H1 (cell line): Measurements from ENCODE around the gene FBXO11. TPM values are rescaled to one million over a fixed set of nuclear protein-coding genes. Genes with fewer than 3 reads are reported as not detected.

Source experiments
- CTCF ChIA-PET: fragments of 300-600 bp; sonication (Branson Sonifier 250); formaldehyde crosslinking; loops from one replicate; lab custom pipeline; 2021; ENCODE audit not compliant: partially characterized antibody; lab: Charles Lee
- POLR2A ChIA-PET: fragments of 300-600 bp; sonication (Branson Sonifier 250); formaldehyde crosslinking; loops from one replicate; lab custom pipeline; 2021; ENCODE audit warnings: inconsistent platforms; ENCODE audit not compliant: partially characterized antibody; lab: Charles Lee
- DNase-seq, 2 experiments: peaks; one replicate each; pipeline versions ENCODE4 v3.0.0 to v3.0.0-alpha.2; 2010 to 2022; ENCODE audit warnings: low spot score in 2 of 2, low read depth in 1 of 2, mixed read lengths in 1 of 2
- FAIRE-seq: peaks from 2 replicates; lab custom pipeline; 2011; peaks lifted over from hg19 to GRCh38; lab: Jason Lieb, UNC
- H2AFZ ChIP-seq: 2 replicates; pipeline ENCODE4 v1.8.1; 2012; ENCODE audit warnings: low read length, inconsistent platforms
- H2AK5ac ChIP-seq: 2 replicates; pipeline ENCODE4 v1.6.1; 2013; ENCODE audit warnings: low read depth, low read length
- H2BK120ac ChIP-seq: replicated peaks from 2 replicates; pipeline ENCODE3; 2013; ENCODE audit warnings: low read depth, low read length, inconsistent platforms
- H2BK12ac ChIP-seq: 2 replicates; pipeline ENCODE4 v1.6.1; 2013; ENCODE audit warnings: low read depth, low read length
- H2BK15ac ChIP-seq: 2 replicates; pipeline ENCODE4 v1.6.1; 2013; ENCODE audit warnings: low read length
- H2BK20ac ChIP-seq: 2 replicates; pipeline ENCODE4 v1.6.1; 2013; ENCODE audit warnings: low read length
- H2BK5ac ChIP-seq: 2 replicates; pipeline ENCODE4 v1.6.1; 2013; ENCODE audit warnings: low read depth, low read length
- H3K14ac ChIP-seq: 2 replicates; pipeline ENCODE4 v1.6.1; 2013; ENCODE audit warnings: inconsistent platforms; ENCODE audit not compliant: insufficient read length
- H3K18ac ChIP-seq: 2 replicates; pipeline ENCODE4 v1.6.1; 2013; ENCODE audit warnings: low read length; ENCODE audit errors: extremely low read depth
- H3K23ac ChIP-seq: 2 replicates; pipeline ENCODE4 v1.6.1; 2013; ENCODE audit warnings: inconsistent platforms; ENCODE audit not compliant: insufficient read length
- H3K23me2 ChIP-seq: 2 replicates; pipeline ENCODE4 v1.6.1; 2013; ENCODE audit warnings: low read depth, low read length
- H3K27ac ChIP-seq: 2 replicates; pipeline ENCODE4 v1.6.1; 2011; ENCODE audit warnings: low read depth, low read length, inconsistent platforms
- H3K27me3 ChIP-seq, 4 experiments: replicated peaks in 1 of 4; 1 replicate in 1 of 4; 2 replicates in 3 of 4; pipeline versions ENCODE4 v1.6.1 to v1.8.1; 2011 to 2013; ENCODE audit warnings: low read length in 3 of 4, mild to moderate bottlenecking in 3 of 4, inconsistent platforms in 2 of 4, mixed read lengths in 2 of 4, moderate library complexity in 1 of 4; ENCODE audit not compliant: control insufficient read depth in 3 of 4, insufficient read depth in 3 of 4; ENCODE audit errors: extremely low read depth in 1 of 4
- H3K36me3 ChIP-seq, 4 experiments: 2 replicates each; pipeline versions ENCODE4 v1.6.1 to v1.8.1; 2011 to 2013; ENCODE audit warnings: mild to moderate bottlenecking in 4 of 4, low read length in 3 of 4, moderate library complexity in 2 of 4, control low read depth in 1 of 4, inconsistent platforms in 1 of 4; ENCODE audit not compliant: insufficient read depth in 4 of 4, control insufficient read depth in 2 of 4
- H3K4ac ChIP-seq: replicated peaks from 2 replicates; pipeline ENCODE3; 2013; ENCODE audit warnings: low read length, low read depth, mixed read lengths, inconsistent platforms; ENCODE audit not compliant: insufficient read length
- H3K4me1 ChIP-seq, 4 experiments: replicated peaks in 1 of 4; 1 replicate in 1 of 4; 2 replicates in 3 of 4; pipeline versions ENCODE4 v1.6.1 to v1.8.1; 2011 to 2013; ENCODE audit warnings: low read length in 3 of 4, inconsistent platforms in 2 of 4, mixed read lengths in 1 of 4; ENCODE audit not compliant: insufficient read depth in 4 of 4, control insufficient read depth in 3 of 4
- H3K4me2 ChIP-seq, 2 experiments: 2 replicates each; pipeline versions ENCODE4 v1.6.1 to v1.8.1; 2011 to 2013; ENCODE audit warnings: low read depth in 2 of 2, low read length in 2 of 2, control low read depth in 1 of 2, inconsistent platforms in 1 of 2, mild to moderate bottlenecking in 1 of 2; ENCODE audit not compliant: insufficient read depth in 1 of 2
- H3K4me3 ChIP-seq, 4 experiments: fragments of 200-600, 300-600 bp in 1 of 4; sonication (generic), shearing (Covaris generic), sonication (Bioruptor Twin) in 1 of 4; 2 replicates each; pipeline versions ENCODE4 v1.5.1 to v1.8.1; 2011 to 2016; ENCODE audit warnings: low read length in 4 of 4, low read depth in 3 of 4, control low read depth in 2 of 4, inconsistent platforms in 2 of 4, mild to moderate bottlenecking in 2 of 4, mixed read lengths in 1 of 4, moderate library complexity in 1 of 4; ENCODE audit not compliant: insufficient read depth in 2 of 4; ENCODE audit errors: extremely low read depth in 1 of 4
- H3K56ac ChIP-seq: replicated peaks from 2 replicates; pipeline ENCODE3; 2013; ENCODE audit warnings: low read depth, mild to moderate bottlenecking, mixed read lengths, low read length, inconsistent platforms; ENCODE audit not compliant: insufficient read length
- H3K79me1 ChIP-seq: 2 replicates; pipeline ENCODE4 v1.6.1; 2013; ENCODE audit warnings: low read depth, low read length, control low read depth
- H3K79me2 ChIP-seq, 2 experiments: 2 replicates each; pipeline versions ENCODE4 v1.6.1 to v1.8.1; 2012 to 2013; ENCODE audit warnings: low read length in 2 of 2, mild to moderate bottlenecking in 2 of 2, inconsistent platforms in 1 of 2; ENCODE audit not compliant: insufficient read depth in 2 of 2, control insufficient read depth in 1 of 2
- H3K9ac ChIP-seq, 4 experiments: replicated peaks in 1 of 4; 1 replicate in 1 of 4; 2 replicates in 3 of 4; pipeline versions ENCODE4 v1.6.1 to v1.8.1; 2011 to 2013; ENCODE audit warnings: low read depth in 3 of 4, low read length in 3 of 4, control low read depth in 2 of 4, mild to moderate bottlenecking in 2 of 4, moderate library complexity in 2 of 4, inconsistent platforms in 1 of 4; ENCODE audit errors: extremely low read depth in 1 of 4
- H3K9me3 ChIP-seq, 2 experiments: 2 replicates each; pipeline versions ENCODE4 v1.6.1 to v1.8.1; 2012 to 2013; ENCODE audit warnings: mild to moderate bottlenecking in 2 of 2, moderate library complexity in 2 of 2, control low read depth in 1 of 2, inconsistent platforms in 1 of 2, low read depth in 1 of 2, low read length in 1 of 2, mixed read lengths in 1 of 2; ENCODE audit not compliant: insufficient read depth in 2 of 2
- H4K20me1 ChIP-seq, 2 experiments: replicated peaks in 1 of 2; 2 replicates each; pipeline versions ENCODE3 to v1.8.1; 2011 to 2013; ENCODE audit warnings: inconsistent platforms in 2 of 2, low read length in 2 of 2, mild to moderate bottlenecking in 1 of 2; ENCODE audit not compliant: insufficient read depth in 2 of 2, control insufficient read depth in 1 of 2
- H4K5ac ChIP-seq: 2 replicates; pipeline ENCODE4 v1.6.1; 2013; ENCODE audit warnings: low read length, low read depth, mixed read lengths, inconsistent platforms; ENCODE audit not compliant: insufficient read length
- H4K8ac ChIP-seq: 2 replicates; pipeline ENCODE4 v1.8.0; 2013; ENCODE audit warnings: mild to moderate bottlenecking, moderate library complexity, low read length, inconsistent platforms; ENCODE audit not compliant: insufficient read depth; ENCODE audit errors: extremely low read depth
- H4K91ac ChIP-seq: replicated peaks from 2 replicates; pipeline ENCODE3; 2013; ENCODE audit warnings: low read length, mixed read lengths, inconsistent platforms; ENCODE audit not compliant: insufficient read length
- EP300 ChIP-seq, 2 experiments: IDR thresholded peaks; 1 replicate in 1 of 2; 2 replicates in 1 of 2; pipeline ENCODE4 v1.6.1; 2011 to 2012; ENCODE audit warnings: low read depth in 2 of 2, low read length in 2 of 2, mild to moderate bottlenecking in 2 of 2, borderline replicate concordance in 1 of 2, inconsistent platforms in 1 of 2, moderate library complexity in 1 of 2
- EZH2 ChIP-seq: fragments of 200-600 bp; sonication (generic); IDR thresholded peaks from 2 replicates; pipeline ENCODE4 v1.7.1; 2012; ENCODE audit warnings: low read depth, mild to moderate bottlenecking, moderate library complexity, low read length, inconsistent platforms; ENCODE audit not compliant: severe bottlenecking
- SP1 ChIP-seq: IDR thresholded peaks from 2 replicates; pipeline ENCODE4 v1.6.1; 2011; ENCODE audit warnings: low read depth, low read length
- SP4 ChIP-seq: IDR thresholded peaks from 2 replicates; pipeline ENCODE4 v1.6.1; 2012; ENCODE audit warnings: low read length, inconsistent platforms
- WGBS, 2 experiments: shearing (Covaris generic) in 1 of 2; methylation state at CpG; one replicate each; pipeline versions ENCODE4 v1.1.6 to v1.1.7; 2013 to 2015; ENCODE audit warnings: low lambda C conversion rate in 2 of 2, mixed read lengths in 2 of 2, inconsistent platforms in 1 of 2, low coverage in 1 of 2, missing lambda C conversion rate in 1 of 2; ENCODE audit not compliant: insufficient replicate concordance in 2 of 2, insufficient coverage in 1 of 2, insufficient read length in 1 of 2; ENCODE audit errors: extremely low coverage in 1 of 2, missing lambda C conversion rate in 1 of 2; 5-methylcytosine and 5-hydroxymethylcytosine counted together
- polyA plus RNA-seq, 7 experiments: library from polyadenylated mRNA; depleted of rRNA in 3 of 7; stranded (reverse) in 5 of 7; unstranded in 2 of 7; fragments of >200 nt in 5 of 7; fragments of 200-250 nt in 2 of 7; gene quantifications; 1 replicate in 5 of 7; 2 replicates in 1 of 7; 4 replicates in 1 of 7; pipeline versions ENCODE4 v1.2.1 to v1.2.3, GENCODE V29; 2011 to 2013; ENCODE audit warnings: missing spikeins in 2 of 7, mixed read lengths in 2 of 7
- total RNA-seq: library from RNA; stranded (reverse); fragmentation: NEBNext Ultra II Directional; extraction: Animal tissue kit (Norgen Biotek cat#: 25700); gene quantifications from 2 replicates; pipeline ENCODE4 v1.2.1, GENCODE V29; 2021

The FBXO11 gene
- total and polyA plus RNA-seq, 2 of the 8 experiments (the other 6 are each of a cell fraction or from before 2014, with no cell fraction given) = 21.7 to 57.3 TPM

- H2BK120ac ChIP-seq = no peak overlapping the region
- no peak overlapping the region for H2BK15ac ChIP-seq
- no peak overlapping the region for H2AFZ ChIP-seq
- H3K36me3 ChIP-seq = no peaks in the 10 kb centered on the region
- no peak overlapping the region for H3K27ac ChIP-seq
- H3K56ac ChIP-seq = no peak overlapping the region
- FAIRE-seq (no peak), DNase-seq (no peak)
- peaks cover 5 to 11% of the 10 kb centered on the region in 2 experiments for H4K20me1 ChIP-seq
- H3K14ac ChIP-seq = no peak overlapping the region
- H3K18ac ChIP-seq = no peak overlapping the region
- no peak overlapping the region for H2AK5ac ChIP-seq
- H4K8ac ChIP-seq = no peak overlapping the region
- no peaks in the 10 kb centered on the region for H3K27me3 ChIP-seq
- no peak overlapping the region for H2BK20ac ChIP-seq
- no peak overlapping the region for H3K4me3 ChIP-seq
- H2BK12ac ChIP-seq = no peak overlapping the region
- H4K91ac ChIP-seq = no peak overlapping the region
- no peaks in the 10 kb centered on the region for H3K9me3 ChIP-seq
- no peak overlapping the region for H3K9ac ChIP-seq
- no peak overlapping the region for H3K4ac ChIP-seq
- ChIA-PET CTCF (no interaction called here), POLR2A (interaction anchor here (1.1 kb wide), 1 partner anchor 25 kb away, joined by 3 read pairs; no protein-coding TSS in a partner anchor)
- H3K79me1 ChIP-seq = no peaks in the 10 kb centered on the region; the same call in 1 of the 2 replicates
- no peak overlapping the region for H3K4me2 ChIP-seq
- H3K79me2 ChIP-seq = peaks cover 14 to 98% of the 10 kb centered on the region in 2 experiments; a peak in 3 of 4 replicates
- WGBS, 2 experiments = 84% methylated on average over 5 of the region's 5 CpGs; no CpG with 5 or more reads in 1 of the 2 experiments
- H3K23ac ChIP-seq = no peak overlapping the region
- H2BK5ac ChIP-seq = no peak overlapping the region
- H3K4me1 ChIP-seq = peaks cover 0 to 2% (median 0%) of the 10 kb centered on the region in 4 experiments; a peak in 1 of 7 replicates
- no peak overlapping the region for H4K5ac ChIP-seq
- no peaks in the 10 kb centered on the region for H3K23me2 ChIP-seq
- TF ChIP-seq EP300 (IDR thresholded peaks at IDR 0.05; ENCODE audit: borderline replicate concordance in 1 of 2, low read depth in 2 of 2, low read length in 2 of 2) = no peak
- no peak for TF ChIP-seq EZH2
- no peak for TF ChIP-seq SP4
- no peak for TF ChIP-seq SP1
Observed at GRCh38 chr2:47896450-47896968, 9.8 kb downstream of the FBXO11 start.
